ENCODE measurements around the gene PTOV1.
A peak's percentile ranks its signal among the peaks of the same experiment; 100 is the strongest.

Gene PTOV1

DNA sequence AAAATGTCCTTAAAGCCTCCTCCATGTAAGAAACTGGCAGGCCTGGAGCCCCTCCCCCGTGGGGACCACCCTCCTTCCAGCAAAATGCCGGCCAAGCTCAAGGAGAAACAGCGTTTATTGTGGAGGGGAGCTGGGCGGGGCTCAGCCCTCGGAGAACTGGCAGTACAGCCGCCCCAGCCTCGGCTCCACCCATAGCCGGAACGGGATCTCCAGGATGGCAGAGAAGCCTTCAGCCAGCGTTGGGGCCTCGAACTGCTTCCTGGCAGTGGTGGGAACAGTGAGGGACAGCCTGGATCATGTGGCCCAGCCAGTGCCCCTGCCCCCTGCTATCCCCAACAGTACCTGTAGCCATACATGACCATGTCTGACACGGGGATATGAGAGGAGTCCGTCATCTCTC lies 10.1 kb downstream of the PTOV1 start:
- no peak for DNase-seq

DNA sequence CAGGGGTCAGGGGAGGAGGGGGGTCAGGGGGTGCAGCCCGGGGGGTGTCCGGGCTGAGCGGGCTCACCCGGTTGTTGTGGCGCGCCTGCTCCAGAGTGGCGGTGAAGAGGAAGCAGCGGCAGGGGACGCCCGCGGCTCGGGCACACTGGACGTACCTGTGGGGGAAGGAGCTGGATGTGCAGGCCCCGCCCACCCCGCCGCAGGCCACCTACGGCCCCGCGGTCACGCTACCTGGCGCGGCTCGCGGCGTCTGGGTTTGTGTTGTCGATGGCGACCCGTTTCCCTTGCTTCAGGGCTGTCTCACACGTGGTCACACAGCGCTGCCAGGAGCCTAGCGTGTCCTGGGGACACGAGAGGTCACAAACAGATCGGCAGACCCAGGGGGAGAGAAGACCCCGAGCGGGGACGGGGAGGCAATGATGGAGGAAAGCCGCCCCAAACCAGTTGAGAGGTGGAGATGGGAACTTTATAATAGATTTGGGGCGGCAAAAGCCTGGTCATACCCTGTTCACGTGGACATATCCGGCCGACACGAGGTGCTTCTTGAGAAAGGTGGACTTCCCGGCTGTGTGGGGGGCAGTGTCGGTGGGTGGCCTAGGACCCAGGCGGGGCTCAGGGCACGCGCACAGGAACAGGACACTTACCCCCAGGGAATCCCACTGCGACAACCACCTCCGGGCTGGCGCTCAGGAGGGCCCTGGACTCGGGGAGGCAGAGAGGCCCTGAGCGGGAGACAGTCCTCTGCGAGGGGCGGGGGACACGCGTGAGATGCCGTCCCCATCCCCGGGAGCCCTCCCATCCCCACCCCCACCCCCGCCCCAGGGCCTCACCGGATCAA lies 10.8 kb downstream of the PTOV1 start:
- DNase-seq: no peak

DNA sequence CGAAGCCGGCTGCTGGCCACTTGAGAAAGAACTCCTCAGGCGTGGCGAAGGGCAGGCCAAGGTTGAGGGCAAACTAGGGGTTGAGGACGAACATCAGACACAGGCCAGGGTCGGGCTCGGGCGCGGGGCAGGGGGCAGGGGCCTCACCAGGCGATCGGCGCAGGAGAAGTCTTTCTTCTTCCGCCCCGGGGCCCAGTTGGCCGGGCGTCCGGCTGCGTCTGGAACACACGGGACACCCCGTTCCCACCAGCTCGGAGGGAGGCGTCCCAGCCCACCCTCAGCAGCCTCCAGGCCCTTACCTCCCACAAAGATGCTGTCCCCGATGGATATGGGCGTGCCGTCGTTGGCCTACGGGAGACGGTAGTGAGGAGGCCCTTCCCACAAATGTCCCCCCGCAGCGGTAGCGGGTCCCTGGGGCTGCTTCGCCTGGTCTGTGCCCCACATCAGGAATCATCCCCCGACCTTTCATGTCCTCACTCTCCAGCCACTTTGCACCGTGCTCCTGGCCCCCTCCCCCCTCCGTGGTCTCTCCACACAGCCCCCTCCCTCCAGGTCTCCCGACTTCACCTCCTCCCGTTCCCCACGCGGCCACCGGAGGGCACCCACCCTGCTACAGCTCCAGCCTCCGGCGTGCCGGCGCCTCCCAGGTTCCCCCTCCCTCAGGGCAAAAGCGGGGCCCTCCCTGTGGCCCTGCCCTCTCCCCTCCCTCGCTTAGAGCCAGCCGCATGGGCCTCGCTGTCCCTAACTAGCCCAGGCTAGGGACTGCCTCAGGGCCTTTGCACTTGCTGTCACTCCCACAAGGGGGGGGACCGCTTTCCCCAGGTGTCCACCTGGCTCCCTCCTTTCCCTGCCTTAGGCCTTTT lies 11.7 kb downstream of the PTOV1 start:
- DNase-seq: no peak

DNA sequence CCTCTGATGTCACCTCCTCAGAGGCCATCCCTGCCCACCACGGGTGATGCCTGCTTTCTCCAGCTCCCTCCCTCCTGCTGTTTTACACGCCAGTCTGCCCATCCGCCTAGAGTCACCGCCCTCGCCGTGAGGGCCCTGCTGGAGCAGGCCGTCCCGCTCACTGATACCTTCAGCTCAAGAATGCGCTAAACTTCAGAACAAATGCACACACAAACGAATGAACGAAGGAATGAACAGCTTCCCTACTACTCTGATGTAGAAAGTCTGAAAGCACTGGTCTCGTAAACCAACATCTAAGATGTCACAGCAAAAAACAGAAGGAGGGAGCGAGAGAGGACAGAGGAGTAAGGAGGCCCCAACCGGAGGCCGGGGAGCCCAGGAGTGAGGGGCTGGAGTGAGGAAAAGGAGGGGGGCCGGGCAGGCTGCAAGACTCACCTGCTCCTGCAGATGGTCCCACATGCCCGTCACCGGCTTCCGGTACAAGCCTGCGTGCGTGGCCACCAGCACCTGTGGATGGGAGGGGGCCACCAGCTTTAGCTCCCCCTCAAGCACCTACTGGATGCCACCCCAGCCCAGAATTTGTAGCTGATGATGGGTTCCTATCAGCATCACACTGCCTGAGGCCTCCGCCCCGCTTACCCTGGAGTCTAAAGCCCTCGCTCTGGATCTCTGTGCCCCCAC lies 12.4 kb downstream of the PTOV1 start:
- DNase-seq: no peak

DNA sequence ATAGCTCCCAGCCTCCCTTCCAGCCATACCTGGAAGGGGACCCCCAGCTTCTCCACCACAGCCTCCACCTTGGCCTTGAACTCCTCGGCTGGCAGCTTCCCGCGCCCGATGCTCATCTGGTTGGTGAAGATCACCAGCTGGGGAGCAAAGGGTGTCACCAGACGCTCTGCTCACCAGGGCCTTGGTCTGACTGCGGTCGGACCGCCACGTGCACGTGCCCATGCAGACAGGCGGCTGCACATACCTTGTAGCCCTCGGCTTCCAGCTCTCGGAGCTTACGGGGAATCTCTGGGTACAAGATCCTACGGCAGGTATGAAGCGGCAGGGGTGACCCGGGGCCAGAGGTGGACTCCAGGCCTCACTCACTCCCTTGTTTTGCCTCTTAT lies 13.0 kb downstream of the PTOV1 start:
- DNase-seq: no peak

DNA sequence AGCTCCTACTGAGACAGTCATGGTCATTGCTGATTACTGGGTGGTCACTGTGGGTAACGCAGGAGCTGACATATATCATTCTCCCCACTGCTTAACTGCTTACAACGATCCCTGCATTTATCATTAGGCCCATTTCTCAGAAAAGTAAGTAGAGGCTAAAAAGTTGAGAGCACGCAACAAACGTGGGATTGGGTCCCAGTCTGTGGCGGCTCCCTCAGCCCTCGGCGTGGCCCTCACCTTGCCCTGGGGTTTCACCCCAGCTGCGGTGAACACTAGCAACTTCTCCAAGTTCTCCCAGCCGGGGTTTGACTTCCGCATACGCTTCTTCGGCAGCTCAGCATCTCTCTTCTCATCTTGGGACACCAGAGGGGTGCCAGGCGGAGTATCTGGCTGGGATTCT lies 13.9 kb downstream of the PTOV1 start:
- no peak for DNase-seq

DNA sequence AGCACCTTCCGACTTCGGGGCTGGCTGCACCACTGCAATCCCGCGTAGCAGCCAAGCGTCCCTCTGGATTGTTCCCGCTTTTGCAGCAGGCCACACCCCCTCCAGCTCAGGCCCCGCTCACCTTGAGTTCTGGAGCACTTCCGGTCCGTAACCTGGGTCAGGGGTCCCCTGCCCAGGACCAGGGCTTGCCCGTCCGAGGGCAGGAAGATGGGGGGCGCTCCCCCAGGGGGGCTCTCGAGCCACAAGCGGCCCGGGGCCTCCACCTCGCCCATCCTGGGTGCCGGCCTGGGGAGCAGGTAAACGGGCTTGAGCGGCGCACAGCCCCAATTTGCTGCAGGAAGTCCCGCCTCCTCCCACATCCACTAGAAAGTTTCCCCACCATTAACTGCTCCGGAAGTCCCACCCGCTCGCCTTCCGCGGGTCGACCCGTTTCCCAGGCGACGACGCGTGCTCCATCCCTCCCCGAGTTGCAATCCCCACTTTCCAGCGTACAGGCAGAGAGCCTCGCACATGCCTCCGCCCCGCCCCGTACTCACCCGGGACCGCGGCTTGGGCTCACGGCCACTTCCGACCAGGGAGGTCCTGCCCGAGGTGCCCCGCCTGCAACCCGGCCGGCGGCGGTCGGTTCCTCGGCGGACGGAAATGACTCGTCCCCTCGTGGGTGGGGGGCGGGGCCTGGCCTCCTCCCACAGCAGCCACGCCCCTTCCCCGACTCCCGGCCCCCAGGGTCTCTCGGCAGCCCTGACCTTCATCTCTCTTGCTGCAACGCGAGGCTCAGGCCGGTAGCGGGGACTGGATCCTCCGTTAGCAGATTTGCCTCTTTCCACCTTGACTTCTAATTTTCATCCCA lies 16.2 kb downstream of the PTOV1 start, which contains the start of gene PNKP:
Gene PNKP (minus strand): TSS at position 644 of the 850 bp plus-strand sequence. CDS start 372 bp downstream, at position 272.
- DNase-seq: peak; percentile 85

DNA sequence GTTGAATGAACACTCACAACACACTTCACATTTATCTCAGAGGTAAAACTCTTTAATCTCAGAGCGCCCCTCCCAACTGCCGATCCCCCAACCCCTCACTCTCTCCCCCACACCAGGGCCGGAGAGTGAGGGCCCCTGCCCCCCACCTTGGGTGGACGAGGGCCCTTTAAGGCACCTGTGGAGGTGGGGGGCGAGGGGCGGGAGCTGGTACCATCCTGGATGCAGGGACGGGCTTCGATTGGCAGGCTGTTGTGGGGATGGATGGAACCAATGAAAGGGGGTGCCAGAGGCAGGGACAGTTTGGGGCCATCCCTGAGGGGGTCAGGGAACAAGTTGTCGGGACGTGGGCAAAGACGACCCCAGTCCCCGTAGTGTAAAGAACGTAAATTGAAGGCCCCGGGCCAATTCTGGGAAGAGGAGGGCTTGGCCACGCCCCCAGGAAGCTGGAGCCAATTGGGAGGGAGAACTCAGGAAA lies 18.1 kb downstream of the PTOV1 start:
- DNase-seq: no peak

DNA sequence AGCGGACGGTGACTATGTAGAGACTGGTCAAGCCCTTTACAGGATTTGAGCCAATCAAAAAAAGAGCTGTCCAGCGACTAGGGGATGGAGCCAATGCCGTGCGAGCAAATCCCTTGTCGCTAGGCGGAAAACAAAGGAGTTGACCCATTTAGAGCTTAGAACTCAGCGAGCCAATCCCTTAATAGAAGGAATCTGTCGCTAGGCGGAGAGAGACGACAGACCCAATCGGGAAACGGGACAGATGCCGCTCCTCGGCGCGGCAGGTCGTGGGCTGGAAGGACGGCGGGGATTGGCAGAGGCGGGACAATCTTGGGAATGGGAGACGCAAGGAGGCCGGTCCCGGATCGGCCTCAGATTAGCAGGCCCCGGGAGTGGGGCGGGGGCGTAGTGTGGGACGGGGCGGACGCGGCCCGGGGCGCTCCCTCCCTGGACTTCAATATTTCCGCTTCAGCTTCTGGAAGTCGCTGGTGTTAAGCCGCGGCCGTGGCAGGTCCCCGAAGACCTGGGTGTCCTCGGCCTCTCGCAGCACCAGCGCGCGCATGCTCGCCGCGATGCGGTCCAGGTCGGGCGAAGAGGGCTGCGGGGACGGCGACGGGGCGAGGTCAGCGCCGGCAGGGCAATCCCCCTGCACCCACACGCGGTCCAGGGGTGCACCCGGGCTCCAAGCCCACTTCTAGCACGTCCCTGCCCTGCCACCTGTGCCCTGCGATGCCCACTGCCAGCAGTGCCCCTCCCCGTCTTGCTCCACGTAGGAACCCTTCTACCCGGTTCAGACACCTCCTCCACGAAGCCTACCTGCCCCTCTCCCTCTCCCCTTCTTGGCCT lies 18.7 kb downstream of the PTOV1 start:
- DNase-seq: peak; percentile 100

DNA sequence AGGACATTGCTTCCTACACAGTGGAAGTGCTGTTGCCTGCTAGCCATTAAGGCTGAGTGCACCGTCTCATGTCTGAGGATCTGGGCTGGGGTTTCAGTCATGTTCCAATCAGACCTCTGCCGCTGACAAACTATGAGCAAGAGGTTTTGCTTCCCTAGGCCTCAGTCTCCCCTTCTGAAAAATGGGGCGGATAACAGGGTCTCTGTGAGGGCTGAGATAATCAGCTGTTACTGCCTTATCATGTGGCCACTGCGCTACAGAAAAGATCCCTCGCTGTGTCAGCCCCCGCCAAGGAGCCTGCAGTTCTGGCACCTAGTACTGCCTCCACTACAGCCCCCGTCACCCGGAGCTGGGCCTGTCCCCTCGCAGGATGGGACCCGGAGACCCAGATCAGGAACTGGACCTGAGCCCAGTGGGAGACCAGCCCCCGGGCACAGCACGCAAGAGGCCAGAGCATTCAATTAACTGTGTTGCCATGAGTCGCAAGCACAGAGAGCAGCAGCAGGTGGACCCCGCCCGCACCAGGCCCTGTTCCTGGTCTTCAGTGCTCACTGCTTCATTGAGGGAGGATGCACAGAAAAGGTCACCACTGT lies 19.4 kb downstream of the PTOV1 start:
- DNase-seq: no peak

DNA sequence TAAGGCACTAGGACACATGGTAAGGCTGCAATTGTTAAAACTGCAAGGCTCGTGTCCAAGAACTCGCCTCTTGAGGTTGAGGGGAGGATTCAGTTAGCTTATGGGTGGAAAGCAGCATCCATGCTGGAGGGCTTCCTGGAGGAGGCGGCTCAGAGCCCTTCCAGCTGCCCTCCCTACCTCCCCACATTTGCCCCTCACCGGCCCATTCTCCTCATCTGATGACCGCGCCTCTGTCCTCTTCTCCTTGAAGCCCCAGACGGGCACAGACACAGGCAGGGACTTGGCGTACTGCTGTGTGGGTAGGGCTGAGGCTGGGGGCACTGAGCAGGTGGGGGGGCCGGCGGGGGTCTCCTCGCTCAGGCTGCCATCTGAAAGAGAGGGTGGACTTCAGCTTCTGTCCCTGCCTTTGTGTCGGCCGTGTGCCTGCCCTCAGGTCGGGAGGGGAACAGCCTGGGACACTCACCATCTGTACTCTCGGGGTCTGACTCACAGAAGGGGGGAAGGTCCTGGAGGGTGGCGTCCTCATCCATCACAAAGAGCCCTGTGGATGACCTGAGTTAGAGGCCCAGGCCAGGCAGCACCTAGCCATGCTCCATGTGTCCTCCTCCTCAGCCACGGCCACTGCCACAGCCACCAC lies 20.5 kb downstream of the PTOV1 start:
- no peak for DNase-seq

DNA sequence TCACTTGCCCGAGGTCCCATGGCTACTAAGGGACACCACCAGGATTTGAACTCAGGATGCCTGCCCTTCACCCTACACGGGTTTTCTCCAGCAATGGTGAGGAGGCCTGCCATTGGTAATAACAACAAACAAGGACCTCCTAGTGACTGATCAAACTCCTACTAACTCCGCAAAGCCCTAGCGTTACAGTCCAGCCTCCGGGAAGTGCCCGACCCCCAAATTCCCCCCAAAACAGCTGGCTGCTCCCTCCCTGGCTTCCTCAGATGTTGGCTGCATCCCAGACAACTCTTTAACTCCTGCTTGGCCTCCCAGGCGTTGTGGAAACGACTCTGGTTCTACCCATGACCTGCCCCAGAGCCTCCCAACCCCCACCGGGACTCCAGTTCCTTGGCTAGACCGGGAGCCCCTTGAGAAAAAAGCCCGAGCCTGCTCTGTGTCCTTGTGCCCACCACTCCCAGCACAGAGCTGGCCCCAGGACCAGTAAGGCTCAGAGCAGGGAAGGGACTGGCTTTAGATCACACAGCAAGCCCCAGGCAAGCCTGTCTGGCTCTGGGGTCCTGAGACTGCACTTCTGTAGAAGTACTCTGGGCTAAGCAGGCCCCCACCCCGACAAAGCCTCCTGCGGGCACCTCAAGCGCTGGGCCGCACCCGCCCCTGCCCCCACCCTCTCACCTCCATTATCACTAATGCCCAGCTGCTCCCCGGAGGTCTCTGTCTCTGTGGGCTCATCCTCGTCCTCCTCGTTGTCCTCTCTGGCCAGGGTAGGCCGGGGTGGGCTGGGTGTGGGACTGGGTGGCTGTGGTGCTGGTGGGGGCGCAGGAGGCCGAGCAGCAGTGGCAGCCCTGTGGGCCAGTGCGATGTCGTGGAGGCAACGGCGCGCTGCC lies 21.5 kb downstream of the PTOV1 start:
- no peak for DNase-seq

DNA sequence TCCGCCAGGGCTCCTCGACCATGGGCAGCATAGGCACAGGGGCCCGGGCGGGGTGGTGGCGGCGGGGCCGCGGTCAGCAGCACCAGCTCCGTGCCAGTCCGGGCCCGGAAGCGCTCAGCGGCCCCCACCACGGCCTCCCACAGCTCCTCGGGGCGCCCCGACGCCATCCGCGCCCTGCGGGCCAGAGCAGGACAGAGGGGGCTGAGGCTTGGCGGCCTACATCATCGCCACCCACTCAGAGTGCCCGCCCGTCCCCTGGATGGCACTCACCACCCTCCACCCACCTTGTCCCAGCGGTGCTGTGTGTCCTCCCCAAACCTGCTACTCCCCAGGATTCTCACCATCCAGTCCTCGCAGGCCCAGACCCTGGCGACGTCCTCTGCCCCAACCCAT lies 22.2 kb downstream of the PTOV1 start:
- no peak for DNase-seq

DNA sequence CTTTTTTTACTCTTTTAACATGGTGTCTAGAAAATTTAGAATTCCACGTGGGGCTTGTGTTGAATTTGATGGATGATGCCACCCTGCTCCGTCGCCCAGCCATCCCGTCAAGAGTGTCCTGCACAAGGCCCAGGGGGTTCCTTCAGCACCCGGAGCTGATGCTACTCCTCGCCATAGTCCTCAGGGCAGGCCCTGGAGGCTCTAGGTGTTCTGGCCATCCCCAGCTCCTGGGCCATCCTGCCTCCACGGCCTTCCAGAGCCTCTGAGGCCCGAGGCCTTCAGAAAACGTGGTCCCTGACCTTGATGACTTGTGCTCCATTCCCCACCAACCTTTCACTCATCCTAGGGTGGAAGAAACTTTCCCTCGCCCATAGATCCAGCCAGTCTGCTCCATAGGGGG lies 22.9 kb downstream of the PTOV1 start:
- DNase-seq: no peak

DNA sequence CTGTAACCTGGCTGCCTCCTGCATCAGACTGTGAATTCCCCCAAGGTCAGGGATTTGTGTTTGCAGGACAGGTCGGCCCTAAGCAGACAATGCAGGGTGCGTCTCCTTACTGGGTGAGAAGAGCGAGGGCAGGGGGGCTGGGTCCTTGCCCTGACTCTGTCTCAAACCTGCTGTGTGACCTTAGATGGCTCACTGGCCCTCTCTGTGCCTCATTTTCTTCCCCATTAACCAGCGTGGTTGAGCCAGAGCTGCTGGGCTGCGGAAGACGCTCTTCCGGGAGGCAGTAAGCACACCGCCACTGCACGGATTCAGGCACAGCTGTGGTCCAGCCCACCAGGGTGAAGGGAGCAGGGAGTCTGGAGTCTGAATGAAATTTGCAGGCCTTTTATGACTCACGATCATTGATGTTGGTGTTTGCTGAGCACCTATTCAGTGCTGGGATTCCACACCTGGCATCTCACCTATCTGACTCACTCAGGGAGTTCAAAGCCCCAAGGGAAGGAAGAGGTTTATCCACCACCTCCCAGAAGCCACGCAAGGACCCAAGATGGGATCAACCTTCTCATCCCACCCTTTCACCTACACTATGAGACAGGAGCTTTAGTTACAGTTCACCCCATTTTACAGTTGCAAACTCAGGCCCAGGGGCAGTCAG lies 23.7 kb downstream of the PTOV1 start:
- DNase-seq: no peak

DNA sequence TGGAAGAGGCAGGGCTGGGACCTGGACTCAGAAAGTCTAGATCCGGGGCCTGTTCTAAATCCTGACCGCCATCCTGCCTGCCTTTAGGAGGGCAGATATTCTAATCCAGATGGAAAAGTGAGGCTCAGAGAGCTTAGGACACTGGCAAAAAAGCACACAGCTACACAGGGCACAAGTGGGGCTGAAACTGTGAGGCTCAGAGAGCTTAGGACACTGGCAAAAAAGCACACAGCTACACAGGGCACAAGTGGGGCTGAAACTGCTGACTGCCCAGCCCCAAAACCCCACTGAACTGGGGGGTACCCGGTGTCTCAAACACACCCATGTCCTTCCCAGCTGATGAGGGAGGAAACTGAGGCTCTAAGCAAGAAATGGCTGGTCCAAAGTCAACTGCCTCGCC lies 24.2 kb downstream of the PTOV1 start:
- no peak for DNase-seq

DNA sequence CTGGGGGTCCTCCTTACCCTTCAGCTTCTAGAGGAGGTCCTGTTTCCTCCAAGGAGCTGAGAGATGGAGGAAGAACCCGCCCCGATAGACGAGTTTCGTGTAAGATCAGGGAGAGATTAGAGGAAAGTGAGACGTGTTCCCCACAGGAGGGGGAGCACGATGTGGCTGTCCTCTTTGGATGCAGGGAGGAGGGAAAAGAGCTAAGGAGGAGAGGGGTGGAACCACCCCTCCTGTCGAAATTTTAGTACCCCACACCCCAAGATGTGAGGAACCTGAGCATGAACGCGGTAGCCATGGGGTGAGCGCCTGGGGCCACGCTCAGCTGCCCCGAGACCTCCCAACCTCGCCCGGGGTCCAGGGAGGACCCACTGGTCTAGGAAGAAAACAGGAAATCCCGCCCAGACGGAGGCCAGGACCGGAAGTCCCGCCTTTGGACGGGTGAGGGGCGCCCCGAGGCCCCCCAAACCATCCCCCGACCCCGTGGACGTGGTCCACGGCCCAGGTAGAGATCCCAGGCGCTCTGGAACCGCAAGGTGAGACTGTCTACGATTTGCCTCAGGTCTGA lies 25.0 kb downstream of the PTOV1 start:
- peak; percentile 48 for DNase-seq

DNA sequence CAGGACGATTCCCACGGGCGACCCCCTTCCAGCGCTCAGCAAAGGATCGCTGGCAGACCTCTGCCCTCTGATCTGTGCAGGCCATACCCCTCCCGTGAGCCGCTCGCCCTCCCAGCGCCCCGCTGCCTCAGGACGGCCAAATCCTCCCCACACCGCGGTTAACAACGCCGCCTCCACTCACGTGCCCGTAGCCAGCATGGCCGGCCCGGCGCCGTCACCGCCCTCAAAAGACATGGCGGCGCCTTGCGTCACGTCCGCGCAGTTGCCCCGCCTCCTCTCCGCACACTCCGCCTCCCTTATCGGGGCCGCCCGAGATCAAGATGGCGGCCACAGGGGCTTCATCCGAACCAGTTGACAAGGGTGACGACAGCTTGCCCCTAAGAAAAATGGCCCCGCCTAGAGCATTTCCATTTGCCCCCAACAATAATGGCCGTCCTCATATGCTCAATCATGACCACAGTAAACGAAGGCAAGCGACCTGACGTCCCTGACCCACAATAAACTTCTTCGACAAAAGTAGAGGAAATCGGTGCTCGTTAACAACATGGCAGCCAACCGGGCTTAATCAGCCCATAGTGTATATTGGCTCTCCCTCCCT lies 25.6 kb downstream of the PTOV1 start:
- peak; percentile 99 for DNase-seq

All from fibroblast of upper back skin (primary cell).